ENCODE measurements around the gene IGIP.

The IGIP gene

DNA sequence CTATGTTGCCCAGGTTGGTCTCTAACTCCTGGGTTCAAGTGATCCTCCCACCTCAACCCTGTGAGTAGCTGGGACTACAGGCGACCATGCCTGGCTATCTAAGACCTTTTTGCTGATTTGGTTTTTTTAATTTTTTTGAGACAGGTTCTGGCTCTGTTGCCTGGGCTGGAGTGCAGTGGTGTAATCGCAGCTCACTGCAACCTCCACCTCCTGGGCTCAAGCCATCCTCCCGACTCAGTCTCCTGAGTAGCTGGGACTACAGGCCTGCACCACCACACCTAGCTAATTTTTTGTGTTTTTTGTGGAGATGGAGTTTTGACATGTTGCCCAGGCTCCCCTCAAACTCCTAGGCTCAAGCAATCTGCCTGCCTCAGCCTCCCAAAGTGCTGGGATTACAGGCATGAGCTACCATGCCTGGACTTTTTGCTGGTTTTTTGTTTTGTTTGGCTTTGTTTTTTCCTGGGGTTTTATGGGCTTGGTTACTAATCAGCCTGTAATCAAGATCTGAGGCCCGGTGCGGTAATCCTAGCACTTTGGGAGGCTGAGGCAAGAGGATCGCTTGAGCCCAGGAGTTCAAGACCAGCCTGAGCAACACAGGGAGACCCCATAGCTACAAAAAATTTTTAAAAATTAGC lies 52.9 kb downstream of the IGIP start:
- TF ChIP-seq, protein P1, sequence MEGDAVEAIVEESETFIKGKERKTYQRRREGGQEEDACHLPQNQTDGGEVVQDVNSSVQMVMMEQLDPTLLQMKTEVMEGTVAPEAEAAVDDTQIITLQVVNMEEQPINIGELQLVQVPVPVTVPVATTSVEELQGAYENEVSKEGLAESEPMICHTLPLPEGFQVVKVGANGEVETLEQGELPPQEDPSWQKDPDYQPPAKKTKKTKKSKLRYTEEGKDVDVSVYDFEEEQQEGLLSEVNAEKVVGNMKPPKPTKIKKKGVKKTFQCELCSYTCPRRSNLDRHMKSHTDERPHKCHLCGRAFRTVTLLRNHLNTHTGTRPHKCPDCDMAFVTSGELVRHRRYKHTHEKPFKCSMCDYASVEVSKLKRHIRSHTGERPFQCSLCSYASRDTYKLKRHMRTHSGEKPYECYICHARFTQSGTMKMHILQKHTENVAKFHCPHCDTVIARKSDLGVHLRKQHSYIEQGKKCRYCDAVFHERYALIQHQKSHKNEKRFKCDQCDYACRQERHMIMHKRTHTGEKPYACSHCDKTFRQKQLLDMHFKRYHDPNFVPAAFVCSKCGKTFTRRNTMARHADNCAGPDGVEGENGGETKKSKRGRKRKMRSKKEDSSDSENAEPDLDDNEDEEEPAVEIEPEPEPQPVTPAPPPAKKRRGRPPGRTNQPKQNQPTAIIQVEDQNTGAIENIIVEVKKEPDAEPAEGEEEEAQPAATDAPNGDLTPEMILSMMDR (IDR thresholded peaks at IDR 0.05; ENCODE audit: control insufficient read depth, extremely low read depth, insufficient read depth), result no peak
- no peak for DNase-seq (ENCODE audit: low read depth)
- no peak overlapping the region for H3K4me3 ChIP-seq (ENCODE audit: low read depth, low read length)
